MG63 (cell line): ENCODE data around the gene RTN4R. TPM values are rescaled to one million over a fixed set of nuclear protein-coding genes. Genes with fewer than 3 reads are reported as not detected.
"Not testable (repeated sequence)": the region's sequence is repeated elsewhere in the genome, so short reads cannot be mapped to it uniquely, and the experiment has no call there.

Experiments
- DNase-seq: peaks from one replicate; pipeline ENCODE4 v3.0.0-alpha.2; 2020
- H3K27me3 ChIP-seq: fragments of 250-450 bp; sonication (Bioruptor Pico); 2 replicates; pipeline ENCODE4 v1.5.1; 2020; ENCODE audit warnings: mild to moderate bottlenecking, moderate library complexity
- H3K36me3 ChIP-seq: fragments of 250-450 bp; sonication (Bioruptor Pico); 2 replicates; pipeline ENCODE4 v1.5.1; 2020; ENCODE audit warnings: mild to moderate bottlenecking, moderate library complexity
- H3K4me3 ChIP-seq: fragments of 250-450 bp; sonication (Bioruptor Pico); 2 replicates; pipeline ENCODE4 v1.5.1; 2020; ENCODE audit warnings: mild to moderate bottlenecking, moderate library complexity
- H3K9me3 ChIP-seq: fragments of 250-450 bp; sonication (Bioruptor Pico); 2 replicates; pipeline ENCODE4 v1.5.1; 2020; ENCODE audit warnings: mild to moderate bottlenecking, moderate library complexity
- total RNA-seq: library from RNA; depleted of rRNA; stranded (reverse); fragments of >200 nt; shearing (Covaris generic); gene quantifications from 2 replicates; pipeline ENCODE4 v1.2.3, GENCODE V29; 2014; ENCODE audit warnings: low replicate concordance

Gene RTN4R
- total RNA-seq, 1 experiment from 2014 or later, result 5.7 TPM

DNA sequence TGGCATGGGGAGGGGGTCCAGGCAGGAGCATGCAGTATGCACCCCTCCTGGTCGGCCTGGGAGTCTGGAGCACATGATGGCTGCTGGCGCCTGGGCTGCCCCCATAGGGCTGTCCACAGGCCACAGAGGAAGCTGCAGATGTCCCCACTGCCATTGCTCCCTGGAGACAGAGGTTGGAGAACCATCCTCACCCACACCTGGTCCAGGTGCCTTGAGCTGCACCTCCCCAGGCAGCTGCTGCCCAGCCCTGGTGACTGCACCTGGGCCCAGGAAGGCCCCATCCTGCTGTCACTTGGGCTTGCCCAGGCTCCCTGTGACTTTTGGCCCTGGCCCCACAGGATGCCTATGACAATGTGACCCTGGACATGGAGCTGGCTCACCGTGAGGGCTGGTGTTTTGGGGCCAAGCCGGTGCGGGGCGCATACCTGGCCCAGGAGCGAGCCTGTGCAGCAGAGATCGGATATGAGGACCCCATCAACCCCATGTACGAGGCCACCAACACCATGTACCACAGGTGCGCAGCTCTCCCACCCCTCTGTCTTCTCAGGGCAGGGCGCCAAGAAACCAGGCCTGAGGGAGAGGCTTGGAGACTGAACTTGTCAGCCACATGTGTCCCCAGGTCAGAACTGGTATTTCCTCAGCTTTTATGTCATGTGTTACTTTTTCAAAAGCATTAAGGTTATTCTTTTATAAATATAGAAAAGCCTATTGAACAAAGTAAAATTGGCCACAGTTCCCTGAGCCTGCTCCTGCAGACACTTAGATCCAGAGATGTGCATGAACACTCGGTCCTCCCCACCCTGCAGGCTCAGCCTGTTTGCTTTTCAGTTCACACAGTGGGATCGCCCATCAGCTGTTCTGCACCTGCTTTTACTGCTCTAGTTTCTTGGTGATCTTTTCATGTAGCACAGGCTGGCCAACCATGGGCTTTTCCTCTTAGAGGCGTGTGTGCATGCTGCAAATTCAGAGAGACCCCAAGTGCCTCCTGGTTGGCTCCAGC is 39.6 kb upstream of the RTN4R start:
- not testable (repeated sequence) for H3K4me3 ChIP-seq, DNase-seq, H3K27me3 ChIP-seq, H3K9me3 ChIP-seq, H3K36me3 ChIP-seq

DNA sequence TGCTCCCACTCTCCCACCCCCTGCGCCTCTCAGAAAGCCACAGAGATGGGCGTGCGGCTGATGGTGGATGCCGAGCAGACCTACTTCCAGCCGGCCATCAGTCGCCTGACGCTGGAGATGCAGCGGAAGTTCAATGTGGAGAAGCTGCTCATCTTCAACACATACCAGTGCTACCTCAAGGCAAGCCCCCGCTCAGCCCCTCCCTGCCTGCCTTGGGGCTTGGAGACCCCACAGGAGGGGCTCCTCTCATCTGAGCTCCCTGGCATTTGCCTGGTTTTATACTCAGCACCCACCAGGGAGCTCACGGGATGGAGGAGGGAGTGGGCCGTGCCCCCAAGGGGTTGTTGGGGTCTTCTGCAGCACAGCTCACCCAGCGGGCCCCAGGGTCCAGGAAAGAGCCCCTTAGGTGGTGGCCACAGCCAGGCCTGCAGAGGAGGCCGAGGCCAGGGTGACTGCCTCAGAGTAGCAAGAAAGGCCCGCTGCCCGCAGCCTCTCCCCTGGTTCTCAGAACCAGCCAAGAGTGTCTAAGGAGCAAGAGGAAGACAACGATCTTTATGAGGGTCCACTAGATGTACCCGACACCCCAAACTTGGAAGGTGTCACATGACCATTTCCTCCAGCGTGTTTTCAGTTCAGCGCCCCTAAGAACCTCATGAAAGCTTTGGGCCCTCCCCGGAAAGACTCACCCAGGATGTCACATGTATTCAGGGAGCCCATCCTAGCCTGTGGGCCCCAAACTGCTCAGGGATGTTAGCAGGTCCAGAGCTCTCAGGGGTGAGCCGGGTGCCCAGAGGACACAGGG is 38.7 kb upstream of the RTN4R start:
- H3K27me3 ChIP-seq, H3K36me3 ChIP-seq, H3K4me3 ChIP-seq, DNase-seq, H3K9me3 ChIP-seq: not testable (repeated sequence)

DNA sequence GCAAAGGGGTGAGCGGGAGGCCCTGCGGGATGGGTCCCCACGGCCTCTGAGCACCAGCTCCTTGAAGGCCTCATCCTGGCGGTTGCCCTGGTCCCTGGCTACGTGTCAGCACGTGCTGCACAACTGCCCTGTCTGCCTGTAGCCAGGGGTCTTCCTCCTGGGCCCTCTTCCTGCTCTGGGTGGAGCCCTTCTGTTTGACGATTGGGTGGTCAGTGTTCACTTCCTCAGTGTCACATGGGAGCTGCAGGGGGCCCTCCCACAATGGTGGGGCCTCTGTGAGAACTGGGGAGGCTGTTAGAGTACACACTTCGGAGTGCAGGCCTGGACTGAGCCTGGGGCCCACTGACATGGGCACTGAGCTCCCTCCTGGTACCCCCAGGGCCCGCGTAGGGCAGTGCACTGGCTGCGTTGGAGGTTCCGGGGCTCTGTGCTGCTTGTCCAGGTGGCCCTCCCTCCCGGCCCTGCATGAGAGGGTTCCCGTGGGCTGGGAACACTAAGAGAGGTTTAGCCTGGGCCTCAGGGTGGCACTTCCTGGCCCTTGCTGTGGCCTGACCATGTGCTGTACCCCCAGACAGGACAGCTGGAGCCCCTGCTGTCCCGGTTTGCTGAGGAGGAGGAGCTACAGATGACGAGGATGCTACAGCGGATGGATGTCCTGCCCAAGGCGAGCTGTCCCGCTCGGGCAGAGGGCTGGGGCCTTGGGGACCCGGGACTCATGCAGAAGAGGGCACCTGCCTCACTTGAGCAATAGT is 38.0 kb upstream of the RTN4R start:
- DNase-seq, result no peak
- no peaks in the 10 kb centered on the region for H3K27me3 ChIP-seq
- no peaks in the 10 kb centered on the region for H3K36me3 ChIP-seq
- no peaks in the 10 kb centered on the region for H3K9me3 ChIP-seq
- H3K4me3 ChIP-seq, result no peak overlapping the region

DNA sequence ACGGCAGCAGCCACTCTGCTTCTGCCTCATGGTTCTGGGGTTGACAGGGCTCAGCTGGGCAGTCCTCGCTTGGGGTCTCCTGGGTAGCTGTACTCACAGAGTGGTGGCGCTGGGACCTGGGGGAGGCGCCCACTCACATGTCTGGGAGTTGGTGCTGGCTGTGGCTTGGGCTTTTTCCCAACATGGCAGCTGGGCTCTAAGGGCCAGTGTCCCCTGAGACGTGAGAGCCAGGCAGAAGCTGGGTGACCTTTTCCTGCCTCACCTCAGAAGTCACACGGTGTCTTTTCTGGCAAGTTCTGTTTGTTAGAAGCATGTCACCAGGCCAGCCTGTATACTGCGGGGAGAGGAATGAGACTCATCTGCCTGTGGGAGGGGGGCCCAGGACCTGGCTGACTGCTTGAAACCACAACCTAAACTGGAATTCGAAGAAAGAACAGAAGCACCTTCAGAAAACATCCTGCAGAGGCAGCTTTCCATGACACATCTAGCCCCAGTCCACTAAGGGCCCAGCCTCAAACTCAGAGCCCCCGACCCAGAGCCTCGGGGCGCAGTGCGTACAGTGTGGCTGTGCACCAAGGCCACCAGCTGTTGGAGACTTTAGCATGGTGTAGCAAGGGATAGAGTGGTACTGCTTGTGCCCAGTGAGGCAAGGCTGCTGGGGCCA is 37.2 kb upstream of the RTN4R start:
- not testable (repeated sequence) for H3K4me3 ChIP-seq, H3K9me3 ChIP-seq, H3K27me3 ChIP-seq, H3K36me3 ChIP-seq, DNase-seq

DNA sequence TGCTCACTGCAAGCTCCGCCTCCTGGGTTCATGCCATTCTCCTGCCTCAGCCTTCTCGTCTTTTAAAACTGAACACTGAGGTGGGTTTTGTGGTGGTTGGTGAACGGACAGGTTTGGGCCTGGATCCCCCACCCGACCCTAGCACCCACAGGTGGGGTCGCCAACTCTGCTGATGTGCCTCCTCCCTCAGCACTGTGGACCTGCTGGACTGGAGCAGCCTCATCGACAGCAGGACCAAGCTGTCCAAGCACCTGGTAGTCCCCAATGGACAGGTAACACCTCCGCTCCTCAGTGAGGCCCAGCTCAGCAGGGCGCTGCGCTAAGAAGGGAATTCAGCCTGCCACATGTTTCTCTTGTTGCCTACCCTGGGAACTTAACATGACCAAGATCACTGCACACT is 36.5 kb upstream of the RTN4R start:
- Histone ChIP-seq H3K36me3 (no peaks in the 10 kb centered on the region), H3K9me3 (no peaks in the 10 kb centered on the region), H3K27me3 (no peaks in the 10 kb centered on the region; the same call in 1 of the 2 replicates), H3K4me3 (no peak overlapping the region)
- DNase-seq, result no peak

DNA sequence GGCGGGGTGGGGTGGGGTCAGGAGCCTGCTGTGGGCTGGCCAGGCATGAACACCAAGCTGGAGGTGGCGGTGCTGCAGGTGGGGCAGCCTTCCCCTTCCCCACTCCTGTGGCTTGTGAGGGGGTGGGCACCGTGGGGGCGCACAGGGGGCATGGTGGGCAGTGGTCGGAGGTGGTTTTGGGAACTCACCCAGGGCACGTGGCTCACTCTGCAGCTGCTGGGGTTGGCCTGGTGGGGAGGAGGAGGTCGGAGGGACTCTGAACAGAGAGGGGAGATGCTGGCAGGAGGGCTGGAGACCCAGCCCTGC is 35.1 kb upstream of the RTN4R start:
- H3K27me3 ChIP-seq, H3K4me3 ChIP-seq, H3K9me3 ChIP-seq, DNase-seq, H3K36me3 ChIP-seq: not testable (repeated sequence)

DNA sequence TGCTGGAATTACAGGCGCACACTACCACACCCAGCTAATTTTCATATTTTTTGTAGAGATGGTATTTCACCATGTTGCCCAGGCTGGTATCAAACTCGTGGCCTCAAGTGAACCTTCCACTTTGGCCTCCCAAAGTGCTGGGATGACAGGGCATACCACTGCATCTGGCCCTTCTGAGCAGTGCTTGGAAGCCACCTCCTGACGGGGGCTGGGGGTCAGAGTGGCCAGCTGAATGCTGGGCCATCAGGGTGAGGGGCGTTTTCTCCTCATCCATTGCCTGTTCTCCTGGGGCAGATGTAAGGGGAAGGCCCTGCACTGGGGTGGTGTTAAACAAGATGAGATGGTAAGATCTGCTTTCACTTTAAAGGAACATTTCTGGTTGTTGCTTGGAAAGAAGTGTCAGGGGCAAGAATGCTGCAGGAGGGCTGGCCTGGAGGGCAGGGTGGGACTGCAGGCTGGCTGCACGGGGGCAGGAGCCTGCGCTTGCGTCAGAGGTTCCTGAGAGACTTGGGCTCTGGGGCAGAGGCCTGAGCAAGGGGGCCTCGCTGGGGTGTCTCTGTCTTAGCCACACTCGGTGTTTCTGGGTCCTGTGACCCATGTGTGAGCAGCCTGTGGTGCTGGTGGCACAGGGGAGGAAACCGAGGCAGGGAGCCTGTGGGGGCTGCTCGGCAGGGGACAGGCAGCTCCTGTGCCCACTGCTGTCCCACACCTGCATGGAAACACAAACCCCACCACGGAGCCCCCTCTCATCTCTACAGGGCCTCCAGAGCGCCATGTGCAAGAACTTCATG is 34.5 kb upstream of the RTN4R start:
- DNase-seq, result no peak
- H3K36me3 ChIP-seq, result no peaks in the 10 kb centered on the region
- H3K4me3 ChIP-seq, result no peak overlapping the region
- H3K9me3 ChIP-seq, result no peaks in the 10 kb centered on the region
- no peaks in the 10 kb centered on the region; the same call in 1 of the 2 replicates for H3K27me3 ChIP-seq

DNA sequence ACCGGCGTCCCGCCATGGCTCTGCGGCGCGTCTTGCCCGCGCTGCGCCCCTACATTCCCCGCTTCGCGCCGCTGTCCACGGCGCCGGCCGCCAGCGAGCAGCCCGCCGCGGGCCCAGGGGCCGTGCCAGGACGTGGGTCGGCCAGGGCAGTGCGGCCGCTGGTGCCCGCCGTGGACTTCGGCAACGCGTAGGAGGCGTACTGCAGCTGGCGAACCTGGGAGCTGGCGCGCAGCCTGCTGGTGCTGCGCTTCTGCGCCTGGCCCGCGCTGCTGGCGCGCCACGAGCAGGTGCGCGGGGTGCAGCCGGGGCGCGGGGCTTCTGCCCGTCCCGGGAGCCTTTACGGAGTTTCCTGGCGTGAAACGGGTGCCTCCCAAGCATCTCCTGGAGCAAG is 31.6 kb upstream of the RTN4R start:
- peak; percentile 45 for DNase-seq
- H3K4me3 ChIP-seq, result peak overlapping the region; percentile 52
- H3K36me3 ChIP-seq, result no peaks in the 10 kb centered on the region
- H3K9me3 ChIP-seq, result no peaks in the 10 kb centered on the region
- H3K27me3 ChIP-seq, result no peaks in the 10 kb centered on the region; the same call in 1 of the 2 replicates

DNA sequence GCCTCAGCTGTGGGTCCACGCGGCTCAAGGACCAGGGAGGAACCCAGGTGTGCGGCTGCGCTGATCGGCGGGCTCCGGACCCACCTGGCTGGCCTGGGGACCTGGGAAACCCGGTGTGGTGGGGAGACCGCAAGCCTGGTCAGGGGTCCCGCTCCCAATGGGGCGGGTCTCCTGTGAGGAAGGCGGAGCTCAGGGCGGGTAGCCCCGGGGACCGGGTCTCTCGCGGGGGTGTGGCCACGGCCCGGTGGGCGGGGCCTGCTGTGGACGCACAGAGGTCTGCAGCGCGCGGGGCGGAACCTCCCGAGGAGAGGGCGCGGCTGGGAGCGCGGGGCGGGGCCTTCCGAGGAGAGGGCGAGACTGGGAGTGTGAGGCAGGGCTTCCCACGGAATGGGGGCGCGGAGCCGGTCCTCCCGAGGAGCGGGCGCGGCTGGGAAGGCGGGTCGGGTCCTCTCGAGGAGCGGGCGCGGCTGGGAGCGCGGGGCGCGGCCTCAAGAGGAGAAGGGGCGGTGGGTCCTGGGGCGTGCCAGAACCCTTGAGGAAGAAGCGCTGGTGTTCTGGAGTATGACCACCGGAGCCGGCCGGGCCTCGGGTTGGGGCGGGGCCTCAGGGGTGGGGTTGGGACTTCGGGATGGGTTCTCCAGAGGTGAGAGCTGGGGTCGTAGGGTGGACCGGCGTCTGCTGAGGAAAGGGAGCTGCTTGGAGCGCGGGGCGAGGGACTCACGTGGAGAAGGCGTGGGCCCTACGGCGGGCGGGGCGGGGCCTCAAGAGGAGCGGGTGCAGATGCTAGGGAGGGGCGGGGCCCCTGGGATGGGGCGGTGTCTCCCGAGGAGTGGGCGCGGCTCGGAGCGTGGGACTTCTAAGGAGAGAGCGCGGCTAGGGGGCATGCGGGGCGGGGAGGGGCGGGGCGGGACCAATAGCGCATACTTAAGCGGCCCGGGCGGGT is 31.0 kb upstream of the RTN4R start:
- Histone ChIP-seq H3K9me3 (no peaks in the 10 kb centered on the region), H3K4me3 (peak overlapping the region; percentile 52), H3K36me3 (no peaks in the 10 kb centered on the region), H3K27me3 (no peaks in the 10 kb centered on the region; the same call in 1 of the 2 replicates)
- peak; percentile 84 for DNase-seq

DNA sequence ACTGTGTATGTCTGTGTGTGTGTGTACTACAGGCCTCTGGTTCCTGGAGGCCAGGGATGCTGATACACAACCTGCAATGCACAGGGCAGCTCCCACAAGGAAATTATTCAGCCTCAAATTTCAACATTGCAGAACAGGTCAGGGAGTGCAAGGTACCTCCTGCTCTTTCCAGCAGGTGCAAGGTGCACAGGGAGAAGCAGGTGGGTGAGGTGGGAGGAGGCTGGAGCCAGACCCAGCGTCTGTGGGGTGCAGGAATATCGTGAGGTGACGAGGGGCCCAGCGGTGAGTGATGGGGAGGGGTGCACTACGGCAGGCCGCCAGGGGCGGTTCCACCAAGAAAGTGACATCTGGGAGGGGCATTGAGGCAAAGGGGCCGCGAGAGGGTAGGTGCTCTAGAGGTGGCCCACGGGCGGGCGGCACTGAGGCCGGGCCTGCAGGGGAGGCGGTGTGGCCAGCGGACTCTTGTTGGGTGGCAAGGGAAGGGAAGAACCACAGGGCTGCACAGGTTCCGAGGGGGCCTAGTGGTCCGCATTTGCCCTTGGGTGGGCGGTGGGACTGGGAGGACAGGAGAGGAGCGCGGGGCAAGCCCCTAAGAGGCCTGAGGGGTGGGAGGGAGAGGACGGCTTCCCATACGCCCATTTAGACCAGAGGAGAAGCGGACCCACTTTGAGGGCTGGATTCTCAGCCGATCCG is 30.1 kb upstream of the RTN4R start:
- H3K4me3 ChIP-seq, result no peak overlapping the region
- H3K36me3 ChIP-seq, result no peaks in the 10 kb centered on the region
- DNase-seq, result no peak
- H3K27me3 ChIP-seq, result no peaks in the 10 kb centered on the region; the same call in 1 of the 2 replicates
- no peaks in the 10 kb centered on the region for H3K9me3 ChIP-seq

DNA sequence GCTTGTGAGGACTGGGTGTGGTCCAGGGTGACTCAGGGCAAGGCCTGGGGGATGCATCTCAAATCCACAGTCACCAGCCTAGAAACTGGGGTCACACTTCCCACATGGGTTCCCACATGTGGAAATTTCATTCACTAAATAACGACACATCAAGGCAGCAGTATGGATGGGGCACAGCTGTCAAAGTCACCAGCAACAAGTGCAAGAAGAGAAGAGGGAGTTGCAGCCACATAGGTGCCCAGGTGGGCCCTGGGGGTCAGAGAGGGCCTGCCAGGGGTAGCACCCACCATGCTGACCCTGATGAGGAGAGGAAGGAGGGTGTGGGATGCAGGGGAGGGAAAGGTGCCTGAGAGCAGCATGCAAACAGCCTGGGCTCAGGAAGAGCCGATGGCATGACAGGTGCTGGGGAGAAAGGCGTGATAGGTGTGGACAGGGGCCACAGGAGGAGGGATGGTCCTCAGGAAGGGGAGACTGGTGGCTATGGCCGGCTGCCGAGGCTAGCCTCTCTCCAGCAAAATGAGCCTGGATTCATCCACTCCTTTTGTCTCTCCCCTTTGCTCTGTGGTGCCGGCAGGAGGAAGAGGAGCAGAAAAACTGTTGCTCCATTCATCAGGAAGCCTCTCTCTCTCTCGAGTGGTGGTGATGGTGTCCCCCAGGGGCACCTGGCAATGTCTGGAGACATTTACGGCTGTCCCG is 29.4 kb upstream of the RTN4R start:
- H3K27me3 ChIP-seq, result no peaks in the 10 kb centered on the region; the same call in 1 of the 2 replicates
- DNase-seq, result no peak
- no peaks in the 10 kb centered on the region for H3K36me3 ChIP-seq
- H3K4me3 ChIP-seq, result no peak overlapping the region
- H3K9me3 ChIP-seq, result no peaks in the 10 kb centered on the region

DNA sequence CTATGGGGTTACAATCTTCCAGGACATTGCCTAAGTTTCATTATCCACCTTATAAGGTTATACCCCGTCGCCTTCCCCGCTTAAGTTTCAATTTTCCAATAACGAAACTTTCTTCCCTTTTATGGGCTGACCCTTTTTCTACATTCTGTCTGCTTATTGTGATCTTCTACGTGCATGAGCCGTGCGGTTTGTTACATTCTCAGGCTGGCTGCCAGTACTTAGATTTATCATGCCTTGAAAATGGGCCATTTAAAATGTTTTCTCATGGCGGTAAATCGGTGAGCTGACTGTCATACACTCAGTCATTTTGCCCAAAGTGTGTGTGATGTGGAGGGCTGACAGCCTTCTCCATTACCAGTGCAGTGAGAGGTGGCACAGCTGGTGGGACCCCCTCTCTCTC is 28.5 kb upstream of the RTN4R start:
- DNase-seq, result no peak
- Histone ChIP-seq H3K9me3 (no peaks in the 10 kb centered on the region), H3K27me3 (no peaks in the 10 kb centered on the region; the same call in 1 of the 2 replicates), H3K36me3 (no peaks in the 10 kb centered on the region), H3K4me3 (no peak overlapping the region)

DNA sequence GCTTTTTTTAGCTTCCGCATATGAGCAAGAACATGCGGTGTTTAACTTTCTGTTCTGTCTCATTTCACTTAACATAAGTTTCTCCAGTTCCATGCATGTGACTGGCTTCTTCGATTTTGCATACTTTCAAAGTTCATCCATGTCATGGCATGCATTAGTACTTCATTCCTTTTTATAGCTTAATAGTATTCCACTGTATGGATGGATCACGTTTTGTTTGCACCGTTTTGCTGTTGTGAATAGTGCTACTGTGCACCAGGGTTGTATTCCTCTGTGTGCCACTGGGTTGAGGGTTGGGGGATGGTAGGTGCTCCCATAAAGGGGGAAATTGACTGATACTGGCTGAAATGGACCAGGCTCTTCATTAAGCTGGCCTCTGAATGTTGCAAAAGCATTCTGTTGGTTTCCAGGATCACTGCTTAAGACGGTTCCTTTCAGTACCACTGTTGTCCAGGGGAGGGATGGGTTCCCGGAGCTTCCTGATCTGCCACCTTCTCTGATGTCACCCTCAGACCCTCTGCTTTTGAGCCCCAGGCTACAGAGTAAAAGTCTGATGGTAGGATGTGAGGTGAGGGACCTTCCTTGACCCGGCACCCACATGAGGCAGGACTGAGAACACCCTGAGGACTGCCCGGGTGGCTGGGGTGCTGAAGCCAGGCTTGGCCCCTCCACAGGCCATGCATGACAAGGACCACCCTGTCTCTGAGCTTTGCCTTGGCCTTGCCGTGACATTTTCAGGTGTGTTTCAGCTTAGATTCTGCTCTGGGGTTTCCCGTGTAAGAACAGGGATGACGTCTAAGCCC is 27.3 kb upstream of the RTN4R start:
- Histone ChIP-seq H3K4me3 (no peak overlapping the region), H3K27me3 (no peaks in the 10 kb centered on the region; the same call in 1 of the 2 replicates), H3K9me3 (no peaks in the 10 kb centered on the region)

More for the DNA sequence above, 27.3 kb upstream of the RTN4R start:
- no peaks in the 10 kb centered on the region for H3K36me3 ChIP-seq
- no peak for DNase-seq
